HG02763 (cell line): ENCODE data around the gene SLC16A7.
A peak's percentile ranks its signal among the peaks of the same experiment; 100 is the strongest.
"Not testable (repeated sequence)": the region's sequence is repeated elsewhere in the genome, so short reads cannot be mapped to it uniquely, and the experiment has no call there.

Source experiments
- ATAC-seq: cut with Tn5 transposase; IDR thresholded peaks from one replicate; pipeline ENCODE4 v1.9.1; 2021; ENCODE audit warnings: mild to moderate bottlenecking, moderate library complexity; ENCODE audit not compliant: unreplicated experiment

Gene SLC16A7

GRCh38 chr12:59595883-59596540 is at the start of gene SLC16A7:
Gene SLC16A7, plus strand, starts transcription at chr12:59596029. Its CDS starts 108,773 bp downstream, at chr12:59704802.
- peak; percentile 65 for ATAC-seq

GRCh38 chr12:59548930-59549329 is 46.9 kb upstream of the SLC16A7 start:
- no peak for ATAC-seq

- ATAC-seq, result no peak
Observed at GRCh38 chr12:59559696-59560095, 36.1 kb upstream of the SLC16A7 start.

- no peak for ATAC-seq
Observed at GRCh38 chr12:59570145-59570544, 25.7 kb upstream of the SLC16A7 start.

GRCh38 chr12:59574406-59574805 is 21.4 kb upstream of the SLC16A7 start:
- ATAC-seq, result no peak

- ATAC-seq, result no peak
Observed at GRCh38 chr12:59575826-59576225, 20.0 kb upstream of the SLC16A7 start.

GRCh38 chr12:59578254-59578653 is 17.6 kb upstream of the SLC16A7 start:
- ATAC-seq, result no peak

- no peak for ATAC-seq
Observed at GRCh38 chr12:59579631-59580030, 16.2 kb upstream of the SLC16A7 start.

- no peak for ATAC-seq
Observed at GRCh38 chr12:59580050-59580449, 15.8 kb upstream of the SLC16A7 start.

GRCh38 chr12:59583003-59583712 is 12.7 kb upstream of the SLC16A7 start:
- ATAC-seq, result no peak

- ATAC-seq, result no peak
Observed at GRCh38 chr12:59587710-59588109, 8.1 kb upstream of the SLC16A7 start.

GRCh38 chr12:59593761-59594160 is 2.1 kb upstream of the SLC16A7 start:
- no peak for ATAC-seq

GRCh38 chr12:59594943-59595500 is 807 bp upstream of the SLC16A7 start:
- no peak for ATAC-seq

GRCh38 chr12:59595565-59595882 is 305 bp upstream of the SLC16A7 start:
- ATAC-seq, result no peak

- peak; percentile 43 for ATAC-seq
Observed at GRCh38 chr12:59597385-59597781, 1.6 kb downstream of the SLC16A7 start.

- ATAC-seq, result no peak
Observed at GRCh38 chr12:59600171-59600570, 4.3 kb downstream of the SLC16A7 start.

- no peak for ATAC-seq
Observed at GRCh38 chr12:59603754-59604153, 7.9 kb downstream of the SLC16A7 start.

- not testable (repeated sequence) for ATAC-seq
Observed at GRCh38 chr12:59612823-59613434, 17.1 kb downstream of the SLC16A7 start.

GRCh38 chr12:59615392-59616165 is 19.8 kb downstream of the SLC16A7 start:
- ATAC-seq, result no peak

- no peak for ATAC-seq
Observed at GRCh38 chr12:59619461-59620240, 23.8 kb downstream of the SLC16A7 start.
